Transverse colon (tissue), 4 donors: ENCODE measurements around the gene GRIN2D. TPM values are rescaled to one million over a fixed set of nuclear protein-coding genes. Genes with fewer than 3 reads are reported as not detected.

Experiments used
- DNase-seq: peaks from one replicate; pipeline ENCODE4 v3.0.0-alpha.2; 2019
- H3K27ac ChIP-seq, 4 donors: fragments of 200-600 bp; sonication (generic); 2 replicates each; pipeline ENCODE4 v1.5.1; 2016 to 2018; ENCODE audit warnings: inconsistent platforms in 4 of 4
- H3K27me3 ChIP-seq: fragments of 200-600 bp; sonication (generic); 2 replicates; pipeline ENCODE4 v1.5.1; 2017; ENCODE audit warnings: inconsistent platforms
- H3K36me3 ChIP-seq, 4 donors: fragments of 200-600 bp; sonication (generic); 2 replicates each; pipeline ENCODE4 v1.5.1; 2017 to 2019; ENCODE audit warnings: inconsistent platforms in 4 of 4
- H3K4me1 ChIP-seq, 4 donors: fragments of 200-600 bp; sonication (generic); 2 replicates each; pipeline ENCODE4 v1.5.1; 2017 to 2020; ENCODE audit warnings: inconsistent platforms in 4 of 4
- H3K4me3 ChIP-seq, 4 donors: fragments of 200-600 bp; sonication (generic); 1 replicate in 1 of 4; 2 replicates in 3 of 4; pipeline versions ENCODE4 v1.5.1 to v1.6.1; 2017 to 2019; ENCODE audit warnings: inconsistent platforms in 4 of 4
- H3K9me3 ChIP-seq, 2 donors: fragments of 200-600 bp; sonication (generic); 2 replicates each; pipeline ENCODE4 v1.5.1; 2017 to 2019; ENCODE audit warnings: inconsistent platforms in 2 of 2
- EP300 ChIP-seq: sonication (generic); formaldehyde crosslinking; IDR thresholded peaks from one replicate; pipeline ENCODE4 v1.6.1; 2017; ENCODE audit warnings: antibody characterized with exemption, low read depth
- POLR2A ChIP-seq: fragments of 450-650 bp; IDR thresholded peaks from one replicate; pipeline ENCODE4 v1.6.1; 2016; ENCODE audit warnings: antibody characterized with exemption, mild to moderate bottlenecking, moderate library complexity
- POLR2AphosphoS5 ChIP-seq, 3 donors: sonication (generic); formaldehyde crosslinking; IDR thresholded peaks; one replicate each; pipeline ENCODE4 v1.6.1; 2016; ENCODE audit warnings: antibody characterized with exemption in 3 of 3
- WGBS, 2 donors: methylation state at CpG; one replicate each; pipeline ENCODE4 v1.1.5; 2018; ENCODE audit warnings: low coverage in 1 of 2; 5-methylcytosine and 5-hydroxymethylcytosine counted together
- in situ Hi-C, 4 donors: fragments of 200-750 bp; cut with MboI; loops; one replicate each; pipeline versions ENCODE4 v1.15.0 to v1.15.1; 2017; ENCODE audit warnings: low sequenced_read_pairs in 3 of 4, low pct_ligation_motif_present in 1 of 4, low pct_unique_long_range_greater_than_20kb in 1 of 4
- intact Hi-C: fragments of 100-400 bp; cut with DNase I; formaldehyde crosslinking; loops from one replicate; pipeline ENCODE4 v1.15.1; 2023; ENCODE audit warnings: low total_unique reads
- total RNA-seq, 4 donors: library from RNA; depleted of rRNA; stranded (reverse); fragments of >200 nt; gene quantifications; one replicate each; pipeline ENCODE4 v1.1.0, GENCODE V29; 2016
- TF ChIP-seq, protein P1 (sequence below), 5 experiments: fragments of 200-600 bp in 3 of 5; fragments of 450-650 bp in 2 of 5; sonication (generic) in 3 of 5; IDR thresholded peaks; 1 replicate in 2 of 5; 2 replicates in 3 of 5; pipeline ENCODE4 v1.5.1; 2016 to 2017; ENCODE audit warnings: antibody characterized with exemption in 5 of 5, inconsistent platforms in 3 of 5, mild to moderate bottlenecking in 2 of 5, moderate library complexity in 1 of 5

The GRIN2D gene
- total RNA-seq, 4 donors from 2014 or later, result 0.32 to 3.8 (median 0.41) TPM; not detected in 1

DNA sequence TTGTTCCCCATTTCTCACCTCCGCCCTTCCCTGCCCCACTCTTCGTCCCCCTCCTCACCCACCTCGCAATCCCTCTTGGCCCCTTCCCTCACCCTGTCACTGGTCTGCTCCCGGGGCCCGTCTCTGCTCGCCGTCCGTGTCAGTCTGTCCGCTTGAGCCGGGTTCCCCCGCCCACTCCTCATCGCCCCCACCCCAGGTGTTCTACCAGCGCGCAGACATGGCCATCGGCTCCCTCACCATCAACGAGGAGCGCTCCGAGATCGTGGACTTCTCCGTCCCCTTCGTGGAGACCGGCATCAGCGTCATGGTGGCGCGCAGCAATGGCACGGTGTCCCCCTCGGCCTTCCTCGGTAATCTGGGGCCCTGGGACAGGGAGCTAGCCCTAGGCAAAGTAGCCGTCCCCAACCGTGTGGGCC is 22.3 kb downstream of the GRIN2D start:
- Histone ChIP-seq H3K27ac (no peak overlapping the region), H3K27me3 (peaks cover 30% of the 10 kb centered on the region), H3K4me3 (no peak overlapping the region), H3K4me1 (peaks cover 0 to 14% (median 5%) of the 10 kb centered on the region in 4 donors), H3K9me3 (no peaks in the 10 kb centered on the region), H3K36me3 (no peaks in the 10 kb centered on the region)
- intact Hi-C loops, result no loop called here
- TF ChIP-seq EP300 (no peak), POLR2AphosphoS5 (IDR thresholded peaks at IDR 0.05) (no peak), POLR2A (no peak)
- TF ChIP-seq, protein P1, sequence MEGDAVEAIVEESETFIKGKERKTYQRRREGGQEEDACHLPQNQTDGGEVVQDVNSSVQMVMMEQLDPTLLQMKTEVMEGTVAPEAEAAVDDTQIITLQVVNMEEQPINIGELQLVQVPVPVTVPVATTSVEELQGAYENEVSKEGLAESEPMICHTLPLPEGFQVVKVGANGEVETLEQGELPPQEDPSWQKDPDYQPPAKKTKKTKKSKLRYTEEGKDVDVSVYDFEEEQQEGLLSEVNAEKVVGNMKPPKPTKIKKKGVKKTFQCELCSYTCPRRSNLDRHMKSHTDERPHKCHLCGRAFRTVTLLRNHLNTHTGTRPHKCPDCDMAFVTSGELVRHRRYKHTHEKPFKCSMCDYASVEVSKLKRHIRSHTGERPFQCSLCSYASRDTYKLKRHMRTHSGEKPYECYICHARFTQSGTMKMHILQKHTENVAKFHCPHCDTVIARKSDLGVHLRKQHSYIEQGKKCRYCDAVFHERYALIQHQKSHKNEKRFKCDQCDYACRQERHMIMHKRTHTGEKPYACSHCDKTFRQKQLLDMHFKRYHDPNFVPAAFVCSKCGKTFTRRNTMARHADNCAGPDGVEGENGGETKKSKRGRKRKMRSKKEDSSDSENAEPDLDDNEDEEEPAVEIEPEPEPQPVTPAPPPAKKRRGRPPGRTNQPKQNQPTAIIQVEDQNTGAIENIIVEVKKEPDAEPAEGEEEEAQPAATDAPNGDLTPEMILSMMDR (IDR thresholded peaks at IDR 0.05), result no peak
- in situ Hi-C loops, result no loop called here
- 48% methylated on average over 30 of the region's 30 CpGs; no CpG with 5 or more reads in 1 of the 2 donors for WGBS, 2 donors
- no peak for DNase-seq

DNA sequence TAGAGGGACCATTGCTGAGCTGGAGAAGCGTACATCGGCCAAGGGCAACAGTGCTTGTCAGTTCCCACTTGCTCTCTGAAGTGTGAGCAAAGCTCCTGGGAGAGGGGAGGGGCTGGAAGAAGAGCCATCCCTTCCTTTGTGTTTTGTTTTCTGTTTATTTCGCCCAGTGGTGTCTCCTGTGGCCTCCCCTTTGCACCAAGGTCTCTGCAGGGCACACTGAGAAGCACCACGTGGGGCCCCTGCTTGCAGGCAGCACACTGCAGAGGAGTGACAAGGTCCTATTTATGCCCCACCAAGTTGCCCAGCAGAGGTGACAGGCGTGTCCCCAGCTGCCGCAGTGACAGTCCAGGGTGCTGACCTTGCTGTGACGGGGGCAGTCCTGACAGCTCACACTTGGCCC is 24.0 kb downstream of the GRIN2D start:
- DNase-seq, result no peak
- H3K4me1 ChIP-seq, result peaks cover 0 to 14% (median 5%) of the 10 kb centered on the region in 4 donors
- 76% methylated on average over 7 of the region's 7 CpGs; no CpG with 5 or more reads in 1 of the 2 donors for WGBS, 2 donors
- no peak overlapping the region for H3K27ac ChIP-seq
- H3K36me3 ChIP-seq, result no peaks in the 10 kb centered on the region
- TF ChIP-seq POLR2A, result no peak
- TF ChIP-seq, protein P1 (IDR thresholded peaks at IDR 0.05), result no peak
- TF ChIP-seq EP300, result no peak
- no peaks in the 10 kb centered on the region for H3K9me3 ChIP-seq
- in situ Hi-C loops (no loop called here), intact Hi-C loops (no loop called here)
- H3K27me3 ChIP-seq, result peaks cover 30% of the 10 kb centered on the region
- H3K4me3 ChIP-seq, result no peak overlapping the region

DNA sequence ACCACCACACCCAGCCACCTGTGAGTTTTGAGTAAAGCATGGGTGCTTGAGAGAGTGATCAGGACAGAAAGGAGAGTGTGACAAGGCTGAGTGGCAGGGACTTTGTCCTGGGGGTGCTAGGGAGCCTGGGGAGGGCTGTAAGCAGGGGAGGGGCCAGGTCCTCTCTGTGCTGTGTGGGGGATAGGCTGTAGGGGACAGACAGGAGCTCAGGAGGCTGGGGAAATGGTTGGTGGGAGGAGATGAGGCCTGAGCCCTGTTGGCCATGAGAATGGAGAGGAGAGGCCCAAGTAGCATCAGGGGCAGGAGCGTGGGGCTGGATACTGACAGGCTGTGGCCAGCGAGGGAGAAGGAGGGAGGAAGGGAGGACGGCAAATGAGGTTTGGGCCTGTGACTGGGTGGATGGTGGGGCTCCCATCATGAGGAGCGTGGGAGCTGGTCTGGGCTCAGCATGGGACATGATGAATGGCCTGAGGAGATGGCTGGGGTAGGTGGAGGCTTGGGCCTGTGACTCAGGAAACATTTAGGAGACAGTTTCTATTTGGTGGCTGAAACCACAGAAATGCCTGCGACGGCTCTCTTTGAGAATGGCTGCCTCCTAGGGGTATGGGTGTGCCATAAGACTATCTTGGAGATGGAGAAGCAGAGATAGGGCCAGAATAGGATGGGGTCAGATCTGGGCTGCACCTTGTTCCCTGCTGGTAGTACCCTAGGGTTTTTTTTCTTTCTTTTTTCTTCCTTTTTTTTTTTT is 25.0 kb downstream of the GRIN2D start:
- intact Hi-C loops (no loop called here), in situ Hi-C loops (no loop called here)
- no peaks in the 10 kb centered on the region for H3K9me3 ChIP-seq
- no peak overlapping the region for H3K4me3 ChIP-seq
- H3K36me3 ChIP-seq, result no peaks in the 10 kb centered on the region
- peaks cover 30% of the 10 kb centered on the region for H3K27me3 ChIP-seq
- H3K27ac ChIP-seq, result no peak overlapping the region
- 79 to 100% methylated on average over 1 to 6 of the region's 6 CpGs for WGBS, 2 donors
- no peak for DNase-seq
- TF ChIP-seq POLR2AphosphoS5 (IDR thresholded peaks at IDR 0.05) (no peak), POLR2A (no peak), EP300 (no peak)
- TF ChIP-seq, protein P1 (IDR thresholded peaks at IDR 0.05), result no peak
- peaks cover 0 to 14% (median 5%) of the 10 kb centered on the region in 4 donors for H3K4me1 ChIP-seq

DNA sequence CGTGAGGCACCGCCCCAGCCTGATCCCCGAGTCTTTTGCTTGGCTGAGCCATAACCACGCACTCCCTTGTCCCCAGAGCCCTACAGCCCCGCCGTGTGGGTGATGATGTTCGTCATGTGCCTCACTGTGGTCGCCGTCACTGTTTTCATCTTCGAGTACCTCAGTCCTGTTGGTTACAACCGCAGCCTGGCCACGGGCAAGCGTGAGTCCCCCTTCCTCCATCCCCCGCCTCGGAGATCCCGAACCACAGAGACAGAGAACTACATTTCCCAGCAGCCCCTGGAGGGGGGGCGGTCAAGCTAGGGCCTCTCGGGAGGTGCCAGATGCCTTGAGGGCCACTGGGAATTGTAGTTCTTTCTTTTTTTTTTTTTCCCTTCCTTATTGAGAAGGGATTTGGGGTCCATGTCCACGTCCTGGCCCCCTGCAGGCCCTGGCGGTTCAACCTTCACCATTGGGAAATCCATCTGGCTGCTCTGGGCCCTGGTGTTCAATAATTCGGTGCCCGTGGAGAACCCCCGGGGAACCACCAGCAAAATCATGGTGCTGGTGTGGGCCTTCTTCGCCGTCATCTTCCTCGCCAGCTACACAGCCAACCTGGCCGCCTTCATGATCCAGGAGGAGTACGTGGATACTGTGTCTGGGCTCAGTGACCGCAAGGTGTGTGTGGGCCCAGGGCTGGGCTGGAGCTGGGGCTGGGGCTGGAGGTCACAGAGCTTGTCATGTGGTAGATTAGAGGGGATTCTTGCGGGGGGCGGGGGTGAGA is 25.9 kb downstream of the GRIN2D start:
- in situ Hi-C loops, result no loop called here
- intact Hi-C loops, result no loop called here
- Histone ChIP-seq H3K9me3 (no peaks in the 10 kb centered on the region), H3K36me3 (no peaks in the 10 kb centered on the region), H3K4me3 (no peak overlapping the region), H3K27ac (no peak overlapping the region), H3K4me1 (peaks cover 0 to 14% (median 5%) of the 10 kb centered on the region in 4 donors), H3K27me3 (peaks cover 23% of the 10 kb centered on the region)
- DNase-seq, result peak; percentile 75
- TF ChIP-seq, protein P1 (IDR thresholded peaks at IDR 0.05), result no peak
- TF ChIP-seq POLR2A, result no peak
- TF ChIP-seq POLR2AphosphoS5 (IDR thresholded peaks at IDR 0.05), result no peak
- no peak for TF ChIP-seq EP300
- WGBS, 2 donors, result 61% methylated on average over 30 of the region's 31 CpGs; no CpG with 5 or more reads in 1 of the 2 donors
